Stimulated activated CD8-positive, alpha-beta memory T cell treated with anti-CD3 and anti-CD28 coated beads, Interleukin-4, amount 100 ng/mL, for 24 hours (primary cell): Measurements from ENCODE around the gene CACNB1.

Source experiments
- DNase-seq: peaks from one replicate; pipeline ENCODE4 v3.0.0-alpha.2; 2020; ENCODE audit warnings: low read depth

CACNB1 gene

DNA sequence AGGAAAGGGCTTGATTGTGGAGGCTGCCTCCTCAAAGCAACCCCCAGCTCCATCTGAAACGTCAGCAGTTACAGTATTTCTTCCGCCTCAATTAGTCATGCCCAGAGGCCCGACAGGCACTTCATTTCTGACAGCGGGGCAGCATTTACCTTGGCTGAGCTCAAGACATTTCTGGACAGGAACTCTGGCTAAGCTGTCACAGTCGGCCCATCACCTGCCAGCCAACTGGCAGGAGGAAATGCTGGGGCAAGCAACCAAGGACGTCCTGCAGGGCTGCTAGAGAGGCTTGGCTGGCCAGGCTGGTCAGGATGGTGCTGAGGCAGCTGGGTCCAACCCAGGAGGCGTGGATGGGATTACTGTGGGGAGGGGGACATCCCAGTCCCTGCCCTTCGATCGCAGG, 73.8 kb downstream of the CACNB1 start:
- DNase-seq: no peak
